Cardiac muscle cell (in vitro differentiated cells and primary cell): Measurements from ENCODE around the gene KREMEN1. TPM values are rescaled to one million over a fixed set of nuclear protein-coding genes. Genes with fewer than 3 reads are reported as not detected.

Source experiments
- DNase-seq, 2 donors: peaks; one replicate each; pipeline versions ENCODE4 v3.0.0 to v3.0.0-alpha.2; 2010 to 2017; ENCODE audit warnings: low read depth in 1 of 2, low spot score in 1 of 2
- H3K27ac ChIP-seq: fragments of 200-600 bp; sonication (generic); 2 replicates; pipeline ENCODE4 v1.5.1; 2016
- H3K27me3 ChIP-seq: fragments of 200-600 bp; sonication (generic); 2 replicates; pipeline ENCODE4 v1.6.0; 2016; ENCODE audit warnings: control low read depth
- H3K36me3 ChIP-seq: fragments of 200-600 bp; sonication (generic); 2 replicates; pipeline ENCODE4 v1.5.1; 2016; ENCODE audit warnings: control low read depth
- H3K4me1 ChIP-seq: fragments of 200-600 bp; sonication (generic); 2 replicates; pipeline ENCODE4 v1.8.1; 2017; ENCODE audit warnings: low read depth, mild to moderate bottlenecking, mixed run types
- H3K4me3 ChIP-seq: fragments of 200-600 bp; sonication (generic); 2 replicates; pipeline ENCODE4 v1.5.1; 2016; ENCODE audit warnings: mild to moderate bottlenecking
- H3K9me3 ChIP-seq: fragments of 200-600 bp; sonication (generic); 2 replicates; pipeline ENCODE4 v1.5.1; 2017; ENCODE audit warnings: low read depth, mild to moderate bottlenecking, control low read depth
- CTCF ChIP-seq: IDR thresholded peaks from 2 replicates; pipeline ENCODE4 v1.5.1; 2012; ENCODE audit warnings: low read depth, mild to moderate bottlenecking, low read length
- polyA plus RNA-seq: library from polyadenylated mRNA; unstranded; fragments of >200 nt; fragmentation: Nextera tagmentation; extraction: Ambion mirVana; gene quantifications from 2 replicates; pipeline ENCODE4 v1.2.1, GENCODE V29; 2016
- total RNA-seq: library from RNA; depleted of rRNA; stranded (reverse); fragments of >200 nt; gene quantifications from 2 replicates; pipeline ENCODE4 v1.2.3, GENCODE V29; 2016

The KREMEN1 gene
- total and polyA plus RNA-seq, 2 experiments from 2014 or later: 18.0 to 20.3 TPM

- no peaks in the 10 kb centered on the region for H3K9me3 ChIP-seq
- no peak overlapping the region for H3K4me3 ChIP-seq
- peaks cover 25% of the 10 kb centered on the region for H3K4me1 ChIP-seq
- TF ChIP-seq CTCF: no peak
- no peak for DNase-seq
- no peaks in the 10 kb centered on the region for H3K36me3 ChIP-seq
- H3K27me3 ChIP-seq: no peaks in the 10 kb centered on the region
- no peak overlapping the region for H3K27ac ChIP-seq
Observed at GRCh38 chr22:29106839-29107238, 34.0 kb downstream of the KREMEN1 start.

DNA sequence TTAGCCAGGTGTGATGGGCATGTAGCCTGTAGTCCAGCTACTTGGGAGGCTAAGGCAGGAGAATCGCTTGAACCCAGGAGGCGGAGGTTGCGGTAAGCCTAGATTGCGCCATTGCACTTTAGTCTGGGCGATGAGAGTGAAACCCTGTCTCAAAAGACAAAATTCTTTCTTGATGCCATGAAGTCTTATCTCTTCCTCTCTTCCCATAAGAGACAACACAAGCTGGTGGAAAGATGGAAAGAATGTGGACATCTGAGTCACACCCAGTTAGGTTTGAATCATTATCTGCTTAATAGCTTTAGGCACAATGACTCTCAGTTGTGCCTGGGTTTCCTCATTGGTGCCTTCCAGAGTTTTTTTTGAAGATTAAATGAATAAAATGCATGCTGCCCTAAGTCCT is 35.3 kb downstream of the KREMEN1 start:
- H3K27ac ChIP-seq: no peak overlapping the region
- H3K9me3 ChIP-seq: no peaks in the 10 kb centered on the region
- no peak overlapping the region for H3K4me3 ChIP-seq
- peak in 1 of 2 donors; percentile 70 for DNase-seq
- H3K4me1 ChIP-seq: peaks cover 14% of the 10 kb centered on the region
- no peaks in the 10 kb centered on the region for H3K36me3 ChIP-seq
- no peak for TF ChIP-seq CTCF
- H3K27me3 ChIP-seq: no peaks in the 10 kb centered on the region

DNA sequence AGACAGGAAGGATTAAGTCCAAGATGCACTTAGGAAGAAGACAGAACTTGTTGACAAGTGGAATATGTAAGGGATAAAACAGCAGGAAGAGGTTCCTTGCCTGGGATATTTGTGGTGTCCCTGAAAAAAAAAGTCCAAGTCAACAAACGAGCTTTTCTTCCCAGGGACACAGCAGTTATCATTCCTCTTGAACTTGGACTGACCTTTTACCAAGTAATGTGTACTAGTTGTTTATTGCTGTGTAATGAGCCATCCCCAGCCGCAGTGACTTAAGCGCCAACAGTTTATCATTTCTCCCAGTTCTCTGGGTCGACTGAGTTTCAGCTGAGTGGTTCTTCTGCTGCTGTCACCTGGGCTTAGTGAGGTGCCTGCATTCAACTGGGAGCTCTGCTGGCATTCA is 37.0 kb downstream of the KREMEN1 start:
- no peaks in the 10 kb centered on the region for H3K27me3 ChIP-seq
- H3K36me3 ChIP-seq: no peaks in the 10 kb centered on the region
- peak overlapping the region; percentile 34 for H3K27ac ChIP-seq
- DNase-seq: peak in 1 of 2 donors; percentile 61
- H3K4me3 ChIP-seq: no peak overlapping the region
- peaks cover 10% of the 10 kb centered on the region for H3K4me1 ChIP-seq
- TF ChIP-seq CTCF: no peak
- no peaks in the 10 kb centered on the region for H3K9me3 ChIP-seq

DNA sequence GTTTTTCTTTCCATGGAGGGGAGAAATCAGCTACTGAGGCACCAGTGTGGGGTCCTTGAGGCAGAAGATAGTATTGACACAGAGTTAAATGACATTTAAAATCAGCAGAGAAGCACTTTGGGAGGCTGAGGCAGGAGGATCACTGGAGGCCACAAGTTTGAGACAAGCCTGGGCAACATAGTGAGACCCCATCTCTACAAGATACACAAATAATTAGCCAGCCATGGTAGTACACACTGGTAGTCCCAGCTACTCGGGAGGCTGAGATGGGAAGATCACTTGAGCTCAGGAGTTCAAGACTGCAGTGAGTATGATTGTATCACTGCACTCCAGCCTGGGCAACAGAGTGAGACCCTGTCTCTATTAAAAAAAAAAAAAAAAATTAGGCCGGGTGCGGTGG is 38.1 kb downstream of the KREMEN1 start:
- TF ChIP-seq CTCF: no peak
- H3K36me3 ChIP-seq: no peaks in the 10 kb centered on the region
- no peak for DNase-seq

GRCh38 chr22:29112121-29112520 is 39.3 kb downstream of the KREMEN1 start:
- Histone ChIP-seq H3K9me3 (no peaks in the 10 kb centered on the region), H3K4me3 (no peak overlapping the region), H3K27me3 (no peaks in the 10 kb centered on the region), H3K4me1 (peaks cover 10% of the 10 kb centered on the region), H3K36me3 (no peaks in the 10 kb centered on the region), H3K27ac (no peak overlapping the region)
- no peak for DNase-seq
- TF ChIP-seq CTCF: no peak

More for the DNA sequence above, 38.1 kb downstream of the KREMEN1 start:
- H3K9me3 ChIP-seq: no peaks in the 10 kb centered on the region
- no peaks in the 10 kb centered on the region for H3K27me3 ChIP-seq
- H3K4me3 ChIP-seq: no peak overlapping the region
- H3K27ac ChIP-seq: no peak overlapping the region
- H3K4me1 ChIP-seq: peaks cover 10% of the 10 kb centered on the region

DNA sequence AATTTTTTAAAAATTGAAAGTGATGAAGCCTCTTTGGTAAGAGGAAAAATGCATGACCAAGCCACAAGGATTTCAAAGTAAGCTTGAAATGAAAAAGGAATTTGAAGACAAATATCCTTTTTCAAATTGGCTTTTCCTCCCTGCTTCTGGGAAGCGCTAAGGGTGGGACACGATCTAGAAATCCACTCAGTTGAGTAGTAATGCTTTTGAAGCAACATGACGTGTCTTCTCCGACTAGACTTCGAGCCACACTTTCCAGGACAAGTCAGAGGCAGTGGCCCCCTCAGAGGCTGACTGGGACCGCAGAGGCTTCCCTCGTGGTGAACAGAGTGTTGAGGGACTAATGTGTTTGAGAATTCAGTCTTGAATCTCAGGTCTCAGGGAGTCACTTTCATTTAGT is 39.8 kb downstream of the KREMEN1 start:
- H3K36me3 ChIP-seq: no peaks in the 10 kb centered on the region
- peaks cover 10% of the 10 kb centered on the region for H3K4me1 ChIP-seq
- no peak for DNase-seq
- no peaks in the 10 kb centered on the region for H3K9me3 ChIP-seq
- H3K27me3 ChIP-seq: no peaks in the 10 kb centered on the region
- H3K4me3 ChIP-seq: no peak overlapping the region
- no peak for TF ChIP-seq CTCF
- H3K27ac ChIP-seq: no peak overlapping the region
